DOHH2 (cell line): ENCODE measurements around the gene SEMA5A.

Experiments
- CTCF ChIP-seq: fragments of 200-600 bp; sonication (generic); IDR thresholded peaks from one replicate; pipeline ENCODE4 v1.5.1; 2014; ENCODE audit warnings: antibody characterized with exemption, mild to moderate bottlenecking, low read depth, low read length; ENCODE audit not compliant: poor library complexity, severe bottlenecking
- EZH2phosphoT487 ChIP-seq: fragments of 200-600 bp; sonication (generic); IDR thresholded peaks from 2 replicates; pipeline ENCODE4 v1.6.1; 2017; ENCODE audit warnings: borderline replicate concordance, mild to moderate bottlenecking, antibody characterized with exemption, low read length, moderate library complexity, mixed read lengths

GRCh38 chr5:8993031-8993430 lies 552.8 kb downstream of the SEMA5A start:
- TF ChIP-seq CTCF (peak; percentile 51), EZH2phosphoT487 (no peak)
